AG10803 (cell line): ENCODE results near the gene PABPC1L.

Source experiments
- DNase-seq: peaks from one replicate; pipeline ENCODE4 v3.0.0; 2010; ENCODE audit warnings: low read depth
- H3K4me3 ChIP-seq: 2 replicates; pipeline ENCODE4 v1.5.1; 2011; ENCODE audit warnings: mild to moderate bottlenecking, low read length, control low read depth
- TF ChIP-seq, protein P1 (sequence below): conservative IDR thresholded peaks from 2 replicates; pipeline ENCODE4 v1.5.1; 2011; ENCODE audit warnings: mild to moderate bottlenecking, low read length, control low read depth, inconsistent platforms

The PABPC1L gene

DNA sequence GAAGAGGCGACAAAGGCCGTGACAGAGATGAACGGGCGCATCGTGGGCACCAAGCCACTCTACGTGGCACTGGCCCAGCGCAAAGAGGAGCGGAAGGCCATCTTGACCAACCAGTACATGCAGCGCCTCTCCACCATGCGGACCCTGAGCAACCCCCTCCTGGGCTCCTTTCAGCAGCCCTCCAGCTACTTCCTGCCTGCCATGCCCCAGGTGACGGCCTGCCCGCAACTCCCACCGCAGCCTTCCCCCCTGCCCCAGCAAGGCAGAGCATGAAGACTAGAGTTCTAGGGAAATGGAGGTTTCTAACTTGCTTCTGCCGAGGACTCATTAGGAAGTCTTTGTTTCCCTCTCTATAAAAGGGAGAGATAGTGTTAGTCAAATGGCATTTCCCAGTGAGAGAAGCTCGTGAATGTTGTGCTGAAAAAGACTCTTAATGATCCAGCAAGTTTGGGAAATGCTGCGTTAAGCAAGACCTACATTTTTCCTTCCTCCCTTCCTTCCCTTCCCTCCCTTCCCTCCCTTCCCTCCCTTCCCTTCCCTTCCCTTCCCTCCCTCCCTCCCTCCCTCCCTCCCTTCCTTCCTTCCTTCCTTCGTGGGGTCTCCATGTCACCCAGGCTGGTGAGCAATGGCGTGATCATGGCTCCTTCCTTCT, 20.8 kb downstream of the PABPC1L start:
- no peak for DNase-seq
- no peak overlapping the region for H3K4me3 ChIP-seq
- TF ChIP-seq, protein P1, sequence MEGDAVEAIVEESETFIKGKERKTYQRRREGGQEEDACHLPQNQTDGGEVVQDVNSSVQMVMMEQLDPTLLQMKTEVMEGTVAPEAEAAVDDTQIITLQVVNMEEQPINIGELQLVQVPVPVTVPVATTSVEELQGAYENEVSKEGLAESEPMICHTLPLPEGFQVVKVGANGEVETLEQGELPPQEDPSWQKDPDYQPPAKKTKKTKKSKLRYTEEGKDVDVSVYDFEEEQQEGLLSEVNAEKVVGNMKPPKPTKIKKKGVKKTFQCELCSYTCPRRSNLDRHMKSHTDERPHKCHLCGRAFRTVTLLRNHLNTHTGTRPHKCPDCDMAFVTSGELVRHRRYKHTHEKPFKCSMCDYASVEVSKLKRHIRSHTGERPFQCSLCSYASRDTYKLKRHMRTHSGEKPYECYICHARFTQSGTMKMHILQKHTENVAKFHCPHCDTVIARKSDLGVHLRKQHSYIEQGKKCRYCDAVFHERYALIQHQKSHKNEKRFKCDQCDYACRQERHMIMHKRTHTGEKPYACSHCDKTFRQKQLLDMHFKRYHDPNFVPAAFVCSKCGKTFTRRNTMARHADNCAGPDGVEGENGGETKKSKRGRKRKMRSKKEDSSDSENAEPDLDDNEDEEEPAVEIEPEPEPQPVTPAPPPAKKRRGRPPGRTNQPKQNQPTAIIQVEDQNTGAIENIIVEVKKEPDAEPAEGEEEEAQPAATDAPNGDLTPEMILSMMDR, result no peak

DNA sequence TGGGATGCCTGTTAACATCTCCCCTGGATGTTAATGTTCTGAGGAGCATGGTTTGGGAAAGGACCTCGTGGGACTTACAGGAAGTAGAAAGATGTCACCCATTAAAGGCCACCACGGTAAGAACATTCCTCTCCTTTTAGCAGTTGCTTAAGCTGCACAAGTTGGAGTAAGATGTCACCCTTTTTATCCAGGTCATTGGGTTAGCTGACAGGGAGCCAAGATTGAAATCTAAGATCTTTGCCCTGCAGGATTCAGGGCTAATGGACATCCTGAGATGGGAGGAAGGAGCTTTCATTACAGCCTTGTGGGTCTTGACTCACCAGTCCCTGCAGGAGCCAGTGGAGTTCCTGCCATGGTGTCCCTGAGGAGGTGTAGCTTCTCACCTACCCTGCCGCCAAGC, 22.1 kb downstream of the PABPC1L start:
- H3K4me3 ChIP-seq, result no peak overlapping the region
- TF ChIP-seq, protein P1, result no peak
- DNase-seq, result no peak

DNA sequence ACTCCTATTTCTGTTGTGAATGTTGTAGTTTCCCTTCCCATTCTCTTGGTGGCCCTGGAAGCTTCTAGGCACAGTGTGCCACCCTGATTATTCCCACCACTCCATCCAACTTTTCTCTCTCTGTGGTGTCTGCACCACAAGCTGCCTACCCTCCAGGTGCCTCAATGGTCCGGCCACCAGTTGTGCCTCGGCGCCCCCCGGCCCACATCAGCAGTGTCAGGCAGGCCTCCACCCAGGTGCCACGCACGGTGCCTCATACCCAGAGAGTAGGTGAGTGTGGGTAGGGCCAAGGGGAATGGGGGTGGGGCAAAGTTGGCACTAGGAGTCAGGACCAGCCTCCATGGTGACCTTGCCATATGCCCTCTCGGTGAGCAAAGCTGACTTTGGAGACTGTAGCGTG, 23.1 kb downstream of the PABPC1L start:
- TF ChIP-seq, protein P1, result no peak
- no peak overlapping the region for H3K4me3 ChIP-seq
- DNase-seq, result no peak

DNA sequence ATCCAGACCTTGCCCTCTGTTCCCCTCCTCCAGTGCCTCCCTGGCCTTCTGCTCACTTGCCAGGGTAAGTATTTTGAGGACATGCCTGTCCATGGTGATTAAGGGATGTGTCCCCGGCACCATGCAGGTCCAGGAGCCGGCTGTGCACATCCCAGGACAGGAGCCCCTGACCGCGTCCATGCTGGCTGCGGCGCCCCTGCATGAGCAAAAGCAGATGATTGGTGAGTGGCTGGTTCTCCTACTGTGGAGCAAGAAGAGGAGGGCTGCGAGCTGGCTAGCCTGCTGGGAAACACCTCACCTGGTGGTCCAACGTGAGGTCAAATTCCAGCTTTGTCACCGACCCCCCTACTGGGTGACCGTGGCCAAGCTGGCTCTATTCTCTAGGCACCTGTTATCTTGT, 26.6 kb downstream of the PABPC1L start:
- TF ChIP-seq, protein P1, result no peak
- H3K4me3 ChIP-seq, result no peak overlapping the region
- DNase-seq, result no peak

DNA sequence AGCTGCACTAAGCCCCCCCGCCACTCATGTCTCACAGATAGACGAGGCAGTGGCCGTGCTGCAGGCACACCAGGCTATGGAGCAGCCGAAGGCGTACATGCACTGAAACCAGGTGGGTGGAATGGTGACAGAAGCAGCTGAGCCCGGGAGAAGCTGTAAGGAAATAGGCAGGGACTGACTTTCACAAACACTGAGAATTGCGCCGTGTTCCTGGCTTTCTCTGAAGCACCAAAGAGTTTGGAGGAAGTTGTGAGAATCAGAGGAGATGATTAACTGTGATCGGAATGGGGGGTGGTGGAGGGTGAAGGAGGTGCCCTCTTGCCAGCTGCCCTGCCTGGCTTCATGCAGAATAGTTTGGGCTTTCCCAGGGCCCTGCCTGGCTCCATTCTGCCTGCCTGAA, 28.8 kb downstream of the PABPC1L start:
- no peak for DNase-seq
- no peak overlapping the region for H3K4me3 ChIP-seq
- TF ChIP-seq, protein P1, result no peak

DNA sequence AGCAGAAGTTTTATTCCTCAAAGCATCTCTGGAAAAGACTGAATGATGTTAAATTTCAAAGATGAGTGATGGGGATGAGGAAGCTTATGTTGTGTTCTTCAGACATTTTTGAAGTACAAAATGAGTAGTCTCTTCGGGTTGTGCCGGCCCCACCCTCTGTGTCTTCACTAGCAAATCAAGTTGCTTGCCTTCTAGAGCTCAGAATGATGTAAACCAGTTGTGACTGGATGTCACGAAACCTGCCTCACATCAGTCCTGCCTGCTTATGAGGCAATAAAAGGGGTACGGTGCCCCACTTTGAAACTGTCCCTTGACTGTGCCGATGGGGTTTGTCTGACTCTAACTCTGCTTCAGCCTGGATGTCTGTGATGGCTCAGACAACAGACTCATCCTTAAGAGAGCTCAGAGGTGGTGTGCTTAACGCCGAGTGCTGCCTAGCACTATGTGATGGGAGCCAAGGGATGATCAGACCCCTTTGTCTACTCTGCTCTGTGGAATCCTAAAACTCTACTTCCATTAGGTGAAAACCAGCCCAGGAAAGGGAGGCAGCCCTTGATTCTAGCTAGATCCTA, 31.3 kb downstream of the PABPC1L start:
- TF ChIP-seq, protein P1, result no peak
- no peak for DNase-seq
- no peak overlapping the region for H3K4me3 ChIP-seq

DNA sequence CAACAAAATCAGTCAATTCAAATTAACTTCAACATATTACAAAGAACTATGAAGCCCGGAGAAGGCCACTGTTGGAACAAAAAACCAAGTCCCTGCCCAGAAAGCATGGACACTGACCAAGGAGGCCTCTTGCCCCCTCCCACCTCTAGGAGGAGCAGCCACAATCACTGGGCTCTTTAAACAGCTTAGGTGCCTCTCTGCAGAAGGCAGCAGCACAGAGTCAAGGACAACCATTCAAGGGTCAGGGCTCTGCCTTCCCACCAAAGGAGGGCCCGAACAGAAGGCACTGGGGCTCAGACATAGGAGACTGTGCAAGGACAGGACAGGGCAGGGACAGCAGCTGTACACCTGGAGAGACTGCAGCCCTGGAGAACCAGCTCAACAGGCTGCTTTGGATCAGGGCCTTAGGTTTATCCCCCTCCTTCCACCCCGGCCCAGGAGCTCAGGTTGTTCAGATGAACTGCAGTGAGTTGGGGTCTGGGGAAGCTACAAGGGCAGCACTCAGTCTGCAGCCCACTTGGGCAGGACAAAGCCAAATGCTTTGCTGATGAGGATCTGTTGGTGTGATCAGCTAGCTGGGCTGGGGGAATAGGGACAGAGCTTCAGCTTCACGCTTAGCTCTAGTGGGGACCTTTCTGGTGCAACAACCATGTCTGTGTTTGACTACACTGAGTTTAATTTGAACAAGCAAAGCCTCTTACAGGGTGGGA, 32.6 kb downstream of the PABPC1L start:
- TF ChIP-seq, protein P1, result no peak
- no peak for DNase-seq
- no peak overlapping the region for H3K4me3 ChIP-seq
